Measurements from ENCODE around the gene NGFR.
A peak's percentile ranks its signal among the peaks of the same experiment; 100 is the strongest.

The NGFR gene

GRCh38 chr17:49469831-49470810 lies 25.0 kb upstream of the NGFR start:
- Histone ChIP-seq H3K9ac (ENCODE audit: low read length in 2 of 2) (no peak overlapping the region), H3K4me3 (ENCODE audit: low read length in 2 of 2) (peak overlapping the region in 1 of 2 donors; percentile 60), H3K27me3 (ENCODE audit: control insufficient read depth in 1 of 2, insufficient read depth in 2 of 2, low read length in 2 of 2) (peaks cover 18 to 42% of the 10 kb centered on the region in 2 donors), H3K9me3 (ENCODE audit: control insufficient read depth in 2 of 2, low read length in 2 of 2) (peaks cover 0 to 4% of the 10 kb centered on the region in 2 donors), H3K36me3 (ENCODE audit: control insufficient read depth in 2 of 2, insufficient read depth in 2 of 2, low read length in 2 of 2) (no peaks in the 10 kb centered on the region), H3K4me1 (ENCODE audit: control insufficient read depth, insufficient read depth, low read length) (peaks cover 17% of the 10 kb centered on the region), H3K27ac (ENCODE audit: low read length) (no peak overlapping the region)

- peaks cover 3 to 4% of the 10 kb centered on the region in 2 donors for H3K9me3 ChIP-seq (ENCODE audit: control insufficient read depth in 2 of 2, low read length in 2 of 2)
- no peak overlapping the region for H3K9ac ChIP-seq (ENCODE audit: low read length in 2 of 2)
- H3K27me3 ChIP-seq (ENCODE audit: control insufficient read depth in 1 of 2, insufficient read depth in 2 of 2, low read length in 2 of 2): peaks cover 14 to 39% of the 10 kb centered on the region in 2 donors
- no peak overlapping the region for H3K4me3 ChIP-seq (ENCODE audit: low read length in 2 of 2)
- H3K4me1 ChIP-seq (ENCODE audit: control insufficient read depth, insufficient read depth, low read length): peaks cover 17% of the 10 kb centered on the region
- no peaks in the 10 kb centered on the region for H3K36me3 ChIP-seq (ENCODE audit: control insufficient read depth in 2 of 2, insufficient read depth in 2 of 2, low read length in 2 of 2)
- H3K27ac ChIP-seq (ENCODE audit: low read length): no peak overlapping the region
Observed at GRCh38 chr17:49471089-49471683, 23.9 kb upstream of the NGFR start.

DNA sequence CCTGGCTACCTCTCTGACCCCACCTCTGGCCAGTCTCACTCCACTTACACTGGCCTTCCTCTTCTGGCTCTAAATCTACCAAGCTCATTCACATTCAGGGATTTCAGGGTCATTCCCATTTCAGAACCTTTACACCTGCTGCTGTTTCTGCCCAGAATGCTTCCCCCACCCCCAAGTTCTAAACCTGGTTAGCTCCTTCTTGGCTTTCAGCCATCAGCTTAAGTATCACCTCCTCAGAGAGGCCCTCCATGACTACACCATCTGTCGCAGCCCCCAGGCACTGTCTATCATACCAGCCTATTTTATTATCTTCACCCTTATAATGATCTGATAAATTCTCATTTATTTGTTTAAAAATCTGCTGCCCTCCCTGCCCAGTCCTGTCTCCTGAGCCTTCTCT lies 23.3 kb upstream of the NGFR start:
- Histone ChIP-seq H3K4me1 (ENCODE audit: control insufficient read depth, insufficient read depth, low read length) (peaks cover 17% of the 10 kb centered on the region), H3K4me3 (ENCODE audit: low read length in 2 of 2) (no peak overlapping the region), H3K9me3 (ENCODE audit: control insufficient read depth in 2 of 2, low read length in 2 of 2) (peaks cover 3 to 4% of the 10 kb centered on the region in 2 donors), H3K27ac (ENCODE audit: low read length) (no peak overlapping the region), H3K27me3 (ENCODE audit: control insufficient read depth in 1 of 2, insufficient read depth in 2 of 2, low read length in 2 of 2) (peaks cover 11 to 39% of the 10 kb centered on the region in 2 donors), H3K36me3 (ENCODE audit: control insufficient read depth in 2 of 2, insufficient read depth in 2 of 2, low read length in 2 of 2) (no peaks in the 10 kb centered on the region), H3K9ac (ENCODE audit: low read length in 2 of 2) (no peak overlapping the region)

DNA sequence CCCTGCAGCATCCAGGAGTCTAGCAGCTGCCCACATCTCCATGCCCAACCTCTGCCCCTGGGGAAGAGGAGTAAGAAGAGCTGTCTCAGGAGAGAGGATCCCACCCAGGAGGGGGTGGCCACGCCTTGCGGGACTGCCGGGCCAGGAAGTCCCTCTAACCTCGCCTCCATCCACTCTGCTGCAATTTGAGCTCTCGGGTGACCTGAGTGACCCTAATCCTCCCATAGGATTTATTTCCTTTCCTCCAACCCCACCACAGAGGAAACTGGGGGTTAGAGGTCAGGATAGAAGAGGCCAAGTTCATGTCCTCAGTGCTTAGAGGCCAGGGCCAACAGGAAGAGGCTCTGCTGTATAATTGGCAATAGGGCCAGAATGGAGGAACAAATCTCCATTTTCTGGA lies 22.6 kb upstream of the NGFR start:
- Histone ChIP-seq H3K9ac (ENCODE audit: low read length in 2 of 2) (no peak overlapping the region), H3K4me1 (ENCODE audit: control insufficient read depth, insufficient read depth, low read length) (peaks cover 17% of the 10 kb centered on the region), H3K4me3 (ENCODE audit: low read length in 2 of 2) (no peak overlapping the region), H3K9me3 (ENCODE audit: control insufficient read depth in 2 of 2, low read length in 2 of 2) (peaks cover 3 to 4% of the 10 kb centered on the region in 2 donors), H3K27ac (ENCODE audit: low read length) (no peak overlapping the region), H3K36me3 (ENCODE audit: control insufficient read depth in 2 of 2, insufficient read depth in 2 of 2, low read length in 2 of 2) (no peaks in the 10 kb centered on the region), H3K27me3 (ENCODE audit: control insufficient read depth in 1 of 2, insufficient read depth in 2 of 2, low read length in 2 of 2) (peaks cover 11 to 39% of the 10 kb centered on the region in 2 donors)

GRCh38 chr17:49473900-49474751 lies 21.0 kb upstream of the NGFR start:
- Histone ChIP-seq H3K9me3 (ENCODE audit: control insufficient read depth in 2 of 2, low read length in 2 of 2) (peaks cover 3 to 4% of the 10 kb centered on the region in 2 donors), H3K4me1 (ENCODE audit: control insufficient read depth, insufficient read depth, low read length) (peaks cover 17% of the 10 kb centered on the region), H3K4me3 (ENCODE audit: low read length in 2 of 2) (no peak overlapping the region), H3K27me3 (ENCODE audit: control insufficient read depth in 1 of 2, insufficient read depth in 2 of 2, low read length in 2 of 2) (peaks cover 14 to 32% of the 10 kb centered on the region in 2 donors), H3K9ac (ENCODE audit: low read length in 2 of 2) (no peak overlapping the region), H3K27ac (ENCODE audit: low read length) (no peak overlapping the region), H3K36me3 (ENCODE audit: control insufficient read depth in 2 of 2, insufficient read depth in 2 of 2, low read length in 2 of 2) (no peaks in the 10 kb centered on the region)

- H3K4me1 ChIP-seq (ENCODE audit: control insufficient read depth, insufficient read depth, low read length): no peaks in the 10 kb centered on the region
- peaks cover 7 to 23% of the 10 kb centered on the region in 2 donors for H3K27me3 ChIP-seq (ENCODE audit: control insufficient read depth in 1 of 2, insufficient read depth in 2 of 2, low read length in 2 of 2)
- no peaks in the 10 kb centered on the region for H3K36me3 ChIP-seq (ENCODE audit: control insufficient read depth in 2 of 2, insufficient read depth in 2 of 2, low read length in 2 of 2)
- no peak overlapping the region for H3K27ac ChIP-seq (ENCODE audit: low read length)
- H3K9ac ChIP-seq (ENCODE audit: low read length in 2 of 2): no peak overlapping the region
- peaks cover 3 to 4% of the 10 kb centered on the region in 2 donors for H3K9me3 ChIP-seq (ENCODE audit: control insufficient read depth in 2 of 2, low read length in 2 of 2)
- H3K4me3 ChIP-seq (ENCODE audit: low read length in 2 of 2): no peak overlapping the region
Observed at GRCh38 chr17:49477709-49478108, 17.4 kb upstream of the NGFR start.

- Histone ChIP-seq H3K4me1 (ENCODE audit: control insufficient read depth, insufficient read depth, low read length) (no peaks in the 10 kb centered on the region), H3K9ac (ENCODE audit: low read length in 2 of 2) (no peak overlapping the region), H3K9me3 (ENCODE audit: control insufficient read depth in 2 of 2, low read length in 2 of 2) (no peaks in the 10 kb centered on the region), H3K27ac (ENCODE audit: low read length) (no peak overlapping the region), H3K27me3 (ENCODE audit: control insufficient read depth in 1 of 2, insufficient read depth in 2 of 2, low read length in 2 of 2) (peaks cover 18 to 29% of the 10 kb centered on the region in 2 donors), H3K36me3 (ENCODE audit: control insufficient read depth in 2 of 2, insufficient read depth in 2 of 2, low read length in 2 of 2) (no peaks in the 10 kb centered on the region), H3K4me3 (ENCODE audit: low read length in 2 of 2) (no peak overlapping the region)
Observed at GRCh38 chr17:49480836-49481615, 14.1 kb upstream of the NGFR start.

DNA sequence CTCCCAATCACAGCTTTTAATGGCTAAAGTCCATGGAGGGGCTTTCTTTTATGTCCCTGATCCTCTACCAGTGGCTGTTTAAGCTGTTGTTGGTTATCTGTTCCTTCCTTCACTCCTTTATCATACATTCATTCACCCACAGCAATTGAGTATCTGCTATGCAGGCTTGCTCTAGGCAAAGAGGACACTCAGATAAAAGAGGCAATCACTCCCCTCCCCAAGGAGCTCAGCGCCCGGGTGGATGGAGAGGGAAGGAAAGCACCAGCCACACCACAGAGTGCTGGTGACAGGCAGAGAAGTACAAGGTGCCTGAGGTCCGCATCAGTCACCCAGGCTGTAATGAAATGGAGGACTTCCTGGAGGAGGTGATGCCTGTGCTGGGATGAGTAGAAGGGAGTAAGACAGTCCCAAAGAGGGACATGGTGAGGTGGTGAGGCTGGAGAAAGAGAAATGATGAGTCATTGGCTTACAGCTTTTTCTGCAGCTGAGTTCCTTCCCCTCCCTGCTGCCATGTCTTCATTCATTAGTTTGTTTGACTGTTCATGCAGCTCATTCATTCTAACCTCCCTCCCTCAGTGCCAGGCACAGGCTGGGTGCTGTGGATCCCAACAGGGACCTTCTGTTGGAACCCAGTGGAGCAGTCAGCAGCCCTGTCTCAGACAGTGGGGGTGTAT lies 12.8 kb upstream of the NGFR start:
- Histone ChIP-seq H3K27me3 (ENCODE audit: control insufficient read depth in 1 of 2, insufficient read depth in 2 of 2, low read length in 2 of 2) (peaks cover 28 to 32% of the 10 kb centered on the region in 2 donors), H3K27ac (ENCODE audit: low read length) (no peak overlapping the region), H3K9me3 (ENCODE audit: control insufficient read depth in 2 of 2, low read length in 2 of 2) (no peaks in the 10 kb centered on the region), H3K9ac (ENCODE audit: low read length in 2 of 2) (no peak overlapping the region), H3K36me3 (ENCODE audit: control insufficient read depth in 2 of 2, insufficient read depth in 2 of 2, low read length in 2 of 2) (no peaks in the 10 kb centered on the region), H3K4me3 (ENCODE audit: low read length in 2 of 2) (no peak overlapping the region), H3K4me1 (ENCODE audit: control insufficient read depth, insufficient read depth, low read length) (no peaks in the 10 kb centered on the region)

- Histone ChIP-seq H3K4me1 (ENCODE audit: control insufficient read depth, insufficient read depth, low read length) (no peaks in the 10 kb centered on the region), H3K4me3 (ENCODE audit: low read length in 2 of 2) (no peak overlapping the region), H3K9ac (ENCODE audit: low read length in 2 of 2) (no peak overlapping the region), H3K9me3 (ENCODE audit: control insufficient read depth in 2 of 2, low read length in 2 of 2) (no peaks in the 10 kb centered on the region), H3K27ac (ENCODE audit: low read length) (no peak overlapping the region), H3K27me3 (ENCODE audit: control insufficient read depth in 1 of 2, insufficient read depth in 2 of 2, low read length in 2 of 2) (peaks cover 26 to 33% of the 10 kb centered on the region in 2 donors), H3K36me3 (ENCODE audit: control insufficient read depth in 2 of 2, insufficient read depth in 2 of 2, low read length in 2 of 2) (no peaks in the 10 kb centered on the region)
Observed at GRCh38 chr17:49483599-49484509, 11.2 kb upstream of the NGFR start.

Data from stomach smooth muscle (tissue), 2 donors.